Muscle of back (tissue), 11 donors: ENCODE measurements around the gene WWOX. TPM values are rescaled to one million over a fixed set of nuclear protein-coding genes. Genes with fewer than 3 reads are reported as not detected.
A peak's percentile ranks its signal among the peaks of the same experiment; 100 is the strongest.

Source experiments
- DNase-seq, 3 donors: peaks; one replicate each; pipeline versions ENCODE4 v3.0.0 to v3.0.0-alpha.2; 2013
- polyA plus RNA-seq, 10 donors: library from polyadenylated mRNA; unstranded; fragments of 120-200 nt; gene quantifications; one replicate each; pipeline ENCODE4 v1.2.1, GENCODE V29; 2013; ENCODE audit not compliant: insufficient read length in 10 of 10

The WWOX gene
- polyA plus RNA-seq, 10 donors = 7.8 to 14.7 (median 12.8) TPM

- DNase-seq = peak in 2 of 3 donors; percentile 62 to 83
These were observed 885.5 kb downstream of the WWOX start for GRCh38 chr16:78984887-78985464.

GRCh38 chr16:78985716-78986605 is 886.5 kb downstream of the WWOX start:
- DNase-seq = peak in 1 of 3 donors; percentile 67

GRCh38 chr16:78987666-78988065 is 888.2 kb downstream of the WWOX start:
- no peak for DNase-seq

GRCh38 chr16:78988361-78988969 is 889.0 kb downstream of the WWOX start:
- no peak for DNase-seq

GRCh38 chr16:78990309-78990701 is 890.9 kb downstream of the WWOX start:
- no peak for DNase-seq

GRCh38 chr16:78992001-78992400 is 892.5 kb downstream of the WWOX start:
- no peak for DNase-seq

GRCh38 chr16:78993346-78993745 is 893.9 kb downstream of the WWOX start:
- no peak for DNase-seq

GRCh38 chr16:78994135-78994745 is 894.8 kb downstream of the WWOX start:
- DNase-seq = no peak

- no peak for DNase-seq
These were observed 896.0 kb downstream of the WWOX start for GRCh38 chr16:78995441-78995840.

- peak in 1 of 3 donors; percentile 61 for DNase-seq
These were observed 897.3 kb downstream of the WWOX start for GRCh38 chr16:78996790-78997189.

- no peak for DNase-seq
These were observed 899.4 kb downstream of the WWOX start for GRCh38 chr16:78998879-78999278.

GRCh38 chr16:79001156-79001967 is 901.9 kb downstream of the WWOX start:
- peak in 1 of 3 donors; percentile 36 for DNase-seq

GRCh38 chr16:79003026-79003609 is 903.7 kb downstream of the WWOX start:
- DNase-seq = no peak

GRCh38 chr16:79004309-79004708 is 904.9 kb downstream of the WWOX start:
- peak in 1 of 3 donors; percentile 39 for DNase-seq

- no peak for DNase-seq
These were observed 905.6 kb downstream of the WWOX start for GRCh38 chr16:79005096-79005495.

GRCh38 chr16:79006206-79006605 is 906.8 kb downstream of the WWOX start:
- no peak for DNase-seq

- DNase-seq = no peak
These were observed 907.3 kb downstream of the WWOX start for GRCh38 chr16:79006765-79007164.

- no peak for DNase-seq
These were observed 908.2 kb downstream of the WWOX start for GRCh38 chr16:79007614-79008013.

- DNase-seq = no peak
These were observed 908.8 kb downstream of the WWOX start for GRCh38 chr16:79008036-79008868.

- DNase-seq = no peak
These were observed 909.4 kb downstream of the WWOX start for GRCh38 chr16:79008869-79009179.
